Panc1 (cell line): Measurements from ENCODE around the gene DLG2.

Experiments
- CTCF ChIP-seq: fragments of 450-650 bp; IDR thresholded peaks from 2 replicates; pipeline ENCODE4 v1.5.1; 2017; ENCODE audit warnings: mild to moderate bottlenecking
- POLR2AphosphoS5 ChIP-seq: IDR thresholded peaks from 2 replicates; pipeline ENCODE4 v1.6.1; 2012; ENCODE audit warnings: mild to moderate bottlenecking, low read depth, low read length, moderate library complexity
- REST ChIP-seq, 2 experiments: IDR thresholded peaks; 2 replicates each; pipeline ENCODE4 v1.6.1; 2011 to 2012; ENCODE audit warnings: low read depth in 2 of 2, control low read depth in 1 of 2, low read length in 1 of 2, mild to moderate bottlenecking in 1 of 2, moderate library complexity in 1 of 2; ENCODE audit not compliant: insufficient read depth in 1 of 2

- TF ChIP-seq CTCF (no peak; the same call in 1 of the 2 replicates), POLR2AphosphoS5 (no peak), REST (IDR thresholded peaks at IDR 0.05; ENCODE audit: insufficient read depth in 1 of 2, low read depth in 2 of 2, low read length in 1 of 2) (no peak)
Observed at GRCh38 chr11:84899740-84900139, 727.4 kb downstream of the DLG2 start.
